Mesenchymal stem cell (in vitro differentiated cells and primary cell): ENCODE data around the gene GRK2.
"Not testable (repeated sequence)": the region's sequence is repeated elsewhere in the genome, so short reads cannot be mapped to it uniquely, and the experiment has no call there.

ENCODE experiments used
- DNase-seq: peaks from one replicate; pipeline ENCODE4 v3.0.0-alpha.2; 2013
- H2AFZ ChIP-seq: one replicate; pipeline ENCODE4 v1.6.1; 2013; ENCODE audit warnings: low read depth, mild to moderate bottlenecking, control low read depth, inconsistent platforms, low read length, moderate library complexity
- H2AK5ac ChIP-seq: 2 replicates; pipeline ENCODE4 v1.6.1; 2013; ENCODE audit warnings: low read length, moderate library complexity, mild to moderate bottlenecking, inconsistent platforms; ENCODE audit not compliant: severe bottlenecking
- H2BK120ac ChIP-seq: one replicate; pipeline ENCODE4 v1.6.1; 2013; ENCODE audit warnings: low read depth, mild to moderate bottlenecking, inconsistent platforms, low read length, moderate library complexity
- H2BK12ac ChIP-seq, 2 experiments: one replicate each; pipeline ENCODE4 v1.6.1; 2013; ENCODE audit warnings: inconsistent platforms in 2 of 2, low read length in 2 of 2, mild to moderate bottlenecking in 2 of 2, moderate library complexity in 2 of 2, control low read depth in 1 of 2
- H2BK15ac ChIP-seq: one replicate; pipeline ENCODE4 v1.6.1; 2013; ENCODE audit warnings: mild to moderate bottlenecking, low read depth, inconsistent platforms; ENCODE audit not compliant: poor library complexity, severe bottlenecking
- H2BK5ac ChIP-seq: 2 replicates; pipeline ENCODE4 v1.6.1; 2013; ENCODE audit warnings: low read depth, mild to moderate bottlenecking, low read length, control low read depth, inconsistent platforms; ENCODE audit not compliant: poor library complexity, severe bottlenecking
- H3K14ac ChIP-seq, 2 experiments: one replicate each; pipeline ENCODE4 v1.6.1; 2013; ENCODE audit warnings: inconsistent platforms in 2 of 2, low read length in 2 of 2, control low read depth in 1 of 2, mild to moderate bottlenecking in 1 of 2, moderate library complexity in 1 of 2
- H3K18ac ChIP-seq, 2 experiments: one replicate each; pipeline ENCODE4 v1.6.1; 2013; ENCODE audit warnings: inconsistent platforms in 2 of 2, low read length in 2 of 2, control low read depth in 1 of 2, low read depth in 1 of 2, mild to moderate bottlenecking in 1 of 2
- H3K23ac ChIP-seq, 2 experiments: one replicate each; pipeline ENCODE4 v1.6.1; 2013; ENCODE audit warnings: inconsistent platforms in 2 of 2, low read length in 2 of 2, mild to moderate bottlenecking in 2 of 2, moderate library complexity in 2 of 2, control low read depth in 1 of 2
- H3K27ac ChIP-seq: 2 replicates; pipeline ENCODE4 v1.5.1; 2013; ENCODE audit warnings: mild to moderate bottlenecking, moderate library complexity, low read length, control low read depth, inconsistent platforms; ENCODE audit not compliant: poor library complexity, severe bottlenecking
- H3K27me3 ChIP-seq, 2 experiments: 2 replicates each; pipeline versions ENCODE4 v1.6.1 to v1.7.0; 2013; ENCODE audit warnings: low read length in 2 of 2, mild to moderate bottlenecking in 2 of 2, moderate library complexity in 2 of 2, control low read depth in 1 of 2, inconsistent platforms in 1 of 2; ENCODE audit not compliant: control insufficient read depth in 1 of 2, insufficient read depth in 1 of 2
- H3K36me3 ChIP-seq, 2 experiments: 2 replicates each; pipeline versions ENCODE4 v1.6.1 to v1.7.0; 2013; ENCODE audit warnings: low read length in 2 of 2, control low read depth in 1 of 2, inconsistent platforms in 1 of 2, low read depth in 1 of 2, mild to moderate bottlenecking in 1 of 2; ENCODE audit not compliant: insufficient read depth in 2 of 2, control insufficient read depth in 1 of 2
- H3K4ac ChIP-seq, 2 experiments: one replicate each; pipeline ENCODE4 v1.6.1; 2013; ENCODE audit warnings: inconsistent platforms in 2 of 2, low read length in 2 of 2, mild to moderate bottlenecking in 2 of 2, moderate library complexity in 2 of 2, control low read depth in 1 of 2, low read depth in 1 of 2
- H3K4me1 ChIP-seq: 2 replicates; pipeline ENCODE4 v1.6.1; 2013; ENCODE audit warnings: low read depth, low read length, control low read depth; ENCODE audit not compliant: control insufficient read depth, insufficient read depth
- H3K4me2 ChIP-seq: 2 replicates; pipeline ENCODE4 v1.6.1; 2013; ENCODE audit warnings: low read length, mild to moderate bottlenecking, inconsistent platforms; ENCODE audit not compliant: poor library complexity, severe bottlenecking
- H3K4me3 ChIP-seq, 2 experiments: 2 replicates each; pipeline versions ENCODE4 v1.5.1 to v1.7.0; 2013; ENCODE audit warnings: low read length in 2 of 2, mild to moderate bottlenecking in 2 of 2, control low read depth in 1 of 2, low read depth in 1 of 2; ENCODE audit not compliant: insufficient read depth in 1 of 2
- H3K79me1 ChIP-seq: replicated peaks from 2 replicates; pipeline ENCODE4 v1.6.1; 2013; ENCODE audit warnings: mild to moderate bottlenecking, control low read depth, low read length, inconsistent platforms; ENCODE audit not compliant: poor library complexity, severe bottlenecking
- H3K9ac ChIP-seq: 2 replicates; pipeline ENCODE4 v1.7.0; 2013; ENCODE audit warnings: mild to moderate bottlenecking, low read length, moderate library complexity
- H3K9me3 ChIP-seq: 2 replicates; pipeline ENCODE4 v1.7.0; 2013; ENCODE audit warnings: mild to moderate bottlenecking, low read length; ENCODE audit not compliant: control insufficient read depth
- H4K8ac ChIP-seq: one replicate; pipeline ENCODE4 v1.6.1; 2013; ENCODE audit warnings: inconsistent platforms, mild to moderate bottlenecking, low read length, moderate library complexity
- H4K91ac ChIP-seq: one replicate; pipeline ENCODE4 v1.6.1; 2013; ENCODE audit warnings: mild to moderate bottlenecking, low read length, inconsistent platforms
- WGBS: methylation state at CpG from one replicate; pipeline ENCODE4 v1.1.7; 2013; ENCODE audit warnings: mixed read lengths; 5-methylcytosine and 5-hydroxymethylcytosine counted together

Gene GRK2

GRCh38 chr11:67318876-67319275 lies 52.6 kb downstream of the GRK2 start:
- not testable (repeated sequence) for H3K4me2 ChIP-seq, H3K4ac ChIP-seq, H3K4me1 ChIP-seq, H3K27ac ChIP-seq, H3K36me3 ChIP-seq, H2BK15ac ChIP-seq, H3K18ac ChIP-seq, H3K23ac ChIP-seq, DNase-seq, H4K8ac ChIP-seq, H2BK120ac ChIP-seq, H2BK12ac ChIP-seq, H2AK5ac ChIP-seq, H4K91ac ChIP-seq, H3K9me3 ChIP-seq, H3K14ac ChIP-seq, H2AFZ ChIP-seq, H2BK5ac ChIP-seq, H3K27me3 ChIP-seq
- peak overlapping the region; percentile 88 for H3K9ac ChIP-seq
- H3K79me1 ChIP-seq: peaks cover 14% of the 10 kb centered on the region
- H3K4me3 ChIP-seq: peak overlapping the region in 1 of 2 experiments; percentile 92
- 92% methylated on average over 12 of the region's 12 CpGs for WGBS

GRCh38 chr11:67320011-67320410 lies 53.7 kb downstream of the GRK2 start:
- no peak overlapping the region for H3K18ac ChIP-seq
- H4K91ac ChIP-seq: no peak overlapping the region
- H3K27me3 ChIP-seq: no peaks in the 10 kb centered on the region
- H2BK15ac ChIP-seq: no peak overlapping the region
- peaks cover 0 to 5% of the 10 kb centered on the region in 2 experiments for H3K36me3 ChIP-seq
- H2AFZ ChIP-seq: no peak overlapping the region
- H2BK5ac ChIP-seq: no peak overlapping the region
- H2AK5ac ChIP-seq: no peak overlapping the region
- H3K27ac ChIP-seq: no peak overlapping the region
- no peak overlapping the region for H3K4me3 ChIP-seq
- H2BK120ac ChIP-seq: no peak overlapping the region
- no peak overlapping the region for H3K4ac ChIP-seq
- H3K4me2 ChIP-seq: no peak overlapping the region
- peak overlapping the region in 1 of 2 experiments; percentile 65 for H3K23ac ChIP-seq
- WGBS: 93% methylated on average over 3 of the region's 3 CpGs
- no peak overlapping the region for H3K9ac ChIP-seq
- H2BK12ac ChIP-seq: no peak overlapping the region
- H3K9me3 ChIP-seq: no peaks in the 10 kb centered on the region
- no peak overlapping the region for H4K8ac ChIP-seq
- H3K4me1 ChIP-seq: no peaks in the 10 kb centered on the region
- H3K79me1 ChIP-seq: peaks cover 14% of the 10 kb centered on the region
- DNase-seq: no peak
- H3K14ac ChIP-seq: no peak overlapping the region

- H3K4me1 ChIP-seq: no peaks in the 10 kb centered on the region
- H2AK5ac ChIP-seq: no peak overlapping the region
- no peak overlapping the region for H3K18ac ChIP-seq
- H3K9me3 ChIP-seq: no peaks in the 10 kb centered on the region
- H2BK120ac ChIP-seq: no peak overlapping the region
- peaks cover 0 to 5% of the 10 kb centered on the region in 2 experiments for H3K36me3 ChIP-seq
- H3K27me3 ChIP-seq: no peaks in the 10 kb centered on the region
- H2BK15ac ChIP-seq: no peak overlapping the region
- peak overlapping the region in 1 of 2 experiments; percentile 9 for H3K4ac ChIP-seq
- H3K23ac ChIP-seq: no peak overlapping the region
- WGBS: 87% methylated on average over 2 of the region's 2 CpGs
- no peak overlapping the region for H4K91ac ChIP-seq
- no peak overlapping the region for H3K9ac ChIP-seq
- H2BK5ac ChIP-seq: no peak overlapping the region
- H3K4me3 ChIP-seq: peak overlapping the region in 1 of 2 experiments; percentile 35
- H3K4me2 ChIP-seq: no peak overlapping the region
- H4K8ac ChIP-seq: no peak overlapping the region
- no peak for DNase-seq
- H3K27ac ChIP-seq: no peak overlapping the region
- peaks cover 14% of the 10 kb centered on the region for H3K79me1 ChIP-seq
- H2AFZ ChIP-seq: no peak overlapping the region
- H2BK12ac ChIP-seq: no peak overlapping the region
- no peak overlapping the region for H3K14ac ChIP-seq
These were observed 54.4 kb downstream of the GRK2 start for GRCh38 chr11:67320691-67321090.

GRCh38 chr11:67321313-67321871 lies 55.1 kb downstream of the GRK2 start:
- no peak overlapping the region for H3K4ac ChIP-seq
- no peak overlapping the region for H2AK5ac ChIP-seq
- no peak overlapping the region for H2AFZ ChIP-seq
- WGBS: 74% methylated on average over 6 of the region's 6 CpGs
- H3K36me3 ChIP-seq: peaks cover 0 to 10% of the 10 kb centered on the region in 2 experiments
- no peak overlapping the region for H3K4me3 ChIP-seq
- H3K9ac ChIP-seq: no peak overlapping the region
- no peak for DNase-seq
- no peak overlapping the region for H3K4me2 ChIP-seq
- H3K27ac ChIP-seq: no peak overlapping the region
- no peak overlapping the region for H2BK120ac ChIP-seq
- no peak overlapping the region for H2BK5ac ChIP-seq
- H4K91ac ChIP-seq: no peak overlapping the region
- H2BK15ac ChIP-seq: no peak overlapping the region
- H2BK12ac ChIP-seq: no peak overlapping the region
- H3K18ac ChIP-seq: no peak overlapping the region
- no peaks in the 10 kb centered on the region for H3K9me3 ChIP-seq
- H3K27me3 ChIP-seq: no peaks in the 10 kb centered on the region
- no peak overlapping the region for H4K8ac ChIP-seq
- H3K14ac ChIP-seq: no peak overlapping the region
- H3K23ac ChIP-seq: no peak overlapping the region
- H3K79me1 ChIP-seq: peaks cover 14% of the 10 kb centered on the region
- no peaks in the 10 kb centered on the region for H3K4me1 ChIP-seq
